GM21529 (cell line): ENCODE data around the gene GALNT18.
A peak's percentile ranks its signal among the peaks of the same experiment; 100 is the strongest.

Experiments used
- ATAC-seq: cut with Tn5 transposase; IDR thresholded peaks from one replicate; pipeline ENCODE4 v1.9.1; 2021; ENCODE audit not compliant: unreplicated experiment

Gene GALNT18

DNA sequence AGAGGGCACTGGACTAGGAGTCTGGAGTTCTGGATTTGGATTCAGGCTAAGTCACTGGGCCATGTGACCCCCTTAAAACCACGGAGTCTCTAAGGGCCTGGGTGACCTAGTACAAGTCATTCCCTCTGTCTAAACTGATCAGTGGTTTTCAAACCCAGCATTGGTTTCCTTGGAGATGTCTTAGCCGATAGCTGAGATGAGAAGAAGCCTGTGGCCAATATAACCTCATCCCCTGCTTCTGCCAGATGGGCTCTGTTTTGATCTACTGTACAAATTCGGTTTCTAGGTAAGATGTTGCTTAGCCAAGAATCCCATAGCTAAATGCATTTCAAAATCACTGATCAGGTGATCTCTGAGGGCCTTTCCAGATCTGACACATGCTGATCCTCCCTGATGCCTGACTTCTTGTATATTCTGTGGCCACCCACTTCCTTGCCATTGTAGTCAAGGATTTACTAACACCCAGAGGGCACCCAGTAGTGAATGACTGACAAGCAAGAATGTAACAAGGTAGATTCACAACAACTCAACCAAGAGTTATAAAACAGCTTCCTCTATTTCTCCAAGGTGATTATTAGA, 53.1 kb downstream of the GALNT18 start:
- ATAC-seq = peak; percentile 27

- peak; percentile 54 for ATAC-seq
Measured at GRCh38 chr11:11567936-11568650, 53.7 kb downstream of the GALNT18 start.

- no peak for ATAC-seq
Measured at GRCh38 chr11:11565636-11566035, 56.2 kb downstream of the GALNT18 start.

DNA sequence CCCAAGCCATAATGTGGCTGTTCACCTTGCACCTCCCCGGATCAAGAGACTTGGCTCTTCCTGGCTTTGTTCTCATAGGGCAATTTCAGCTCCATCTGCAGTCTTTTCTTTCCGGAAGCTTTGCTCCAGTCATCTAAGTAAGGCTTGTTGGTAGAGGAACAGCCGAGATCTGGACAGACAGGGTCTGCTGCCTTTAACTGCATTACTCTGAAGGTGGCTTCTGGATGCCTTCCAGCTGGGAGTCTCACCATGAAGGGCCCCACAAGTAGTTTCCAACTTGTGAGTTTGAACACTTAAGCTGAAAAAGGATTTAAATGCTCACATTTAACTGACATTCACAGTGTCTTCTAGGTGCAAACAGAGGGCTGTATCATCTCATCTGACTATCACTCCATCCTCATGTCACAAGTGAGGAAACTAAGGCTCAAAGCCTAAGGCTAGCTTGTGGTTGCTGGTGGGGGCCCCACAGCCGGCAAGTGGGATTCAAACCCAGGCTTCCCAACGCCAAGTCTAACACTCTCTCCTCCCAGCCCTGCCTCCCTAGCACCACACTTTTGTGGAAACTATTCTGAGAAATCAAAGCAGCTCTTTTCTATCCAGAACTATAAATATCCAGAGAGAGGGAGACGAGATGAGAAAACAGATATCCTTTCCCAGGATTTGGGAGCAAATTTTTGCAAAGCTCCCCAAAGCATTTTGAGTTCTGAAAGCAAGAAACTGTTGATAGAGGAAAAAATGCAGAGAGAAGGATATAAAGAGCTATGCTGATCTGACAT, 58.4 kb downstream of the GALNT18 start:
- ATAC-seq = no peak

- ATAC-seq = no peak
Measured at GRCh38 chr11:11561991-11562390, 59.8 kb downstream of the GALNT18 start.

GRCh38 chr11:11558826-11559225, 63.0 kb downstream of the GALNT18 start:
- ATAC-seq = no peak

GRCh38 chr11:11558396-11558795, 63.4 kb downstream of the GALNT18 start:
- no peak for ATAC-seq

DNA sequence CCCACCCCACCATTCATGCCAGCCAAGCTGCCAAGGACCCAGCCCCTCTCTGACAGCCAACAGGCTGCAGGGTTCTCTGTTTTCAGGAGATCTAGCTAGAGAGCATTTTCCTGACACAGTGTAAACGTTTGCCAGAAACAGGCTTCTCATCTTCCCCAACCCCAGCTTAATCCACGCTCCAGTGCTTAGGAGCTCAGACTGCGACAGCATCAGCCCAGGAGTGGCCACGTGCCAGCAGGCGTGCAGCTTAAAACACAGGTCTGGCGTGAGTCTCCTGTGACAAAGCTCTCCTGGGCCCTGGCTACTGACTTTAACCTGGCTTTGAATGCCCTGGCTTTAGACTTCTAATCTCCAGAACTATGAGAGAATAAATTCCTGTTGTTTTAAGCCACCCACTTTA, 66.6 kb downstream of the GALNT18 start:
- ATAC-seq = no peak

GRCh38 chr11:11553573-11553972, 68.2 kb downstream of the GALNT18 start:
- no peak for ATAC-seq

DNA sequence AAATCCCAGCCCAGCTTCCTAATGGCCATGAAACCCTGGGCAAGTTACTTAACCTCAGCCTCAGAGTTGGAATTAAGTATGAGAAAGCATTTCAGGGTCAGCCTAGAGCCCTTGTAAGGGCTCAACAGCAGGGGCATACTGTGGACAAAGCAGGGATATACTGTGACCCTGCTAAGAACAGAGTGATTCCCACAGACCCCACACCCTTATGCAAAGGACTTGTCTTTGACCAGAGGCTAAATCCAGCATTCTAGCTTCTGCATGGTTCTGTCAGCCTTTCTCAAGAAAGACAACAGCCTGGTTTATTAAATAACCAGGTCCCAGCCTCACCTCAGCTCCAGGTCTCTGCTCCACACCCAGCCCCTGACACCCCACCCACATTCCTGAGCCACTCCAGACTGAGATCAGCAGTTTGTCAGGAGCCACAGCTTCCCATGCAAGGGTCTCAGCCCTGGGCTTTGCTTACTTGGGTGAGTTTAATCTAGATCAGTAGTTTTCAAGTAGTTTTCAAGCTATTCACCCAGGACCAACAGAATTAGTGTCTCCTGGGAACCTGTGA, 69.2 kb downstream of the GALNT18 start:
- no peak for ATAC-seq

DNA sequence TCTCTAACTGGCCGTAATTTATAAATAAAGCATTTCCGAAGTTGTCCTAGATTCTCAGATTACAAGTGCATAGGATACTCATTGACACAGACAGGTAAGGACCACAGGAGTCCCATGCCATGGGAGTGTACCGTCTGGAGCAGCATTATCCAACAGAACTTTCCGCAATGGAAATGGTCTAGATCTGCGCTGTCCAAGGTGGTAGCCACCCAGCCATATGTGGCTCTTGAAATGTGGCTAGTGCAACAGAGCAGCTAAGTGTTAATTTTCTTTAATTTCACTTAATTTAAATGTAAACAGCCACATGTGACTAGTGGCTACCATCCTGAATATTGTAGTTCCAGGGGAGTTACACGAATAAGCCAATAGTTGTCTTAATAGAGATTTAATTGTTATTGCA, 71.3 kb downstream of the GALNT18 start:
- no peak for ATAC-seq

- no peak for ATAC-seq
Measured at GRCh38 chr11:11545285-11546275, 76.2 kb downstream of the GALNT18 start.

DNA sequence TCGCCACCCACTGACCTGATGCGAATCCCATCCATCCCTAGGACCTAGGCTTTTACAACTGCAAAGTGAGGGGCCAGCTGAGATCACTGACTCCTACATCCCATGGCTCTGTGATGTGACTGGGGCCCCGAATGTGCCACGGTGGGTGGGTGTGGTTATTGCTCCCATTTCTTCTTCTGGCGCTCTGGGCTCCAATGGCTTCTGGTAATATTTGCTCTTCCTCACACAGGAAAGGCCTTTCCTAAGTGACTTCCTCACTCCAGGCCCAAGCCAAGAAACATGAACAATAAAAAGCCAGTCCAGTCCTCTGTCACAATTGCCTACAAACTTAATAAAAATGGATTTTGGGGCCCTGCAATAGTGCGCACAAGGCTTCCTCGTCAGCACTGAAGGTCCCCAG, 78.1 kb downstream of the GALNT18 start:
- no peak for ATAC-seq

DNA sequence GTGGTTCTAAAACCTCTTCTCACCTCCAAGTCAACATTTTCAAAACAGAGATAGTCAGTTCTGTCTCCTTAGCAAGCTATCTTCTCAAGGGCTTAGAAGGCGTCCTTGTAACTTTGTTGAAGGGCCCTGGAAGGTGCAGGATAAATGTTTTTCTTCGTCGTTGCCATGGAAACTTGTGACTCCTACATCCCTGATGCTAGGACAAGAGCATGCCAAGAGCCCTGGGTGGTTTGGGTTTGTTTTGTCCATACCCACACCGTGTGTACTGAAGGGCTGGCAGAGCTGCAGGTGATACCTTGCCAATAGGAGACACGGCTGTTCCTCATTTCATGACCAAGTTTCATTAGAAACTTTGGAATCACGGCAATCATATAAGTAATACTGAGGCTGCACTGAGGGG, 81.6 kb downstream of the GALNT18 start:
- ATAC-seq = no peak

DNA sequence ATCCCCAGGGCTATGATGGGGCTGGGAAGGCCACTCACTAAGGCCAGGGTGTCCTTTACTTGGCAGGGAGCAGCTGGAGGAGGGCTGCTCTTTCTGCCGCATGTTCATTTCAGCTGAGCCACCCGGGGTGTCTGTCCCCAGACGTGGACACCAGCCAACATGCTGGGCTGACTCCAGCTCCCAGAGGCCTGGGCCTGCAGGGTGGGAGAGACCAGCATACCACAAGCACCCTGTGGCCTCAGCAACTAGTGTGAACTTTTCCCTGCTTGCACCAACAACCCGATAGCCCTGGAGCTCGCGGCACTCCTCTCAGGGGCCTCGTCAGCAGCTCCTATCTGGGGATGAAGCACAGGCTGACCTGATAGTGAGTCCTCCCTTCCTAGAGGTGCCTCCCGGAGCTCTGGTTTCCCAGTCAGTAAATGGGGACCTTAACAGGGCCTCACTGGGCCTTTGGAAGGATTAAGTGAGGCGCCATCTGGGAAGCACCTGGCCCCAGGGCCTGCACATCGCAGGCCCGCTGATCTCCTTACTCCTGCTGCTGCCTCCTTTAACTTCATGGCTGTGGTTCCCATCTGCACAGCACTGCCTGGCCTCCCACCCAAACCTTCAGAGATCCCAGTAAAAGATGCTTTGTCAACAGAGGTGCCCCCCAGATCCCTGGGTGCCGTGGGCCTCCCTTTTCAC, 83.4 kb downstream of the GALNT18 start:
- no peak for ATAC-seq

DNA sequence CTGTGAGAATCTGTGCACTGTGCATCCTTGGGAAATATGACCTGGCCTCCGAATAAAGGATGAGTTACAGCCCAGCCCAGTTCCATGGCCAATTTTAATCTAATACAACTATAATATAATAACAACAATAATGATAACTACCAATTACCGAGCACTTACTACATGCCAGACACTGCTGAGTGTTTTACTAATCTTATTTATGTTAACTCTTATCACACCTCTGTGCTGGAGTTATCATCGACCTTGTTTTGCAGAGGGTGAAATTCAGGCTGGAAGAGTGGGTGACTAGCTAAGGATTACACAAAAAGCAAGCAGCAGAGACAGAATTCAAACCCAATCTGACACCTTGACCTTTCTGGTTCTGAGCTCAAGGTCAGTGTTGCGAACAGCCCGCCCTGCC, 83.9 kb downstream of the GALNT18 start:
- ATAC-seq = no peak

- ATAC-seq = no peak
Measured at GRCh38 chr11:11537372-11537771, 84.4 kb downstream of the GALNT18 start.

GRCh38 chr11:11536650-11537049, 85.2 kb downstream of the GALNT18 start:
- no peak for ATAC-seq

- no peak for ATAC-seq
Measured at GRCh38 chr11:11535611-11536010, 86.2 kb downstream of the GALNT18 start.

DNA sequence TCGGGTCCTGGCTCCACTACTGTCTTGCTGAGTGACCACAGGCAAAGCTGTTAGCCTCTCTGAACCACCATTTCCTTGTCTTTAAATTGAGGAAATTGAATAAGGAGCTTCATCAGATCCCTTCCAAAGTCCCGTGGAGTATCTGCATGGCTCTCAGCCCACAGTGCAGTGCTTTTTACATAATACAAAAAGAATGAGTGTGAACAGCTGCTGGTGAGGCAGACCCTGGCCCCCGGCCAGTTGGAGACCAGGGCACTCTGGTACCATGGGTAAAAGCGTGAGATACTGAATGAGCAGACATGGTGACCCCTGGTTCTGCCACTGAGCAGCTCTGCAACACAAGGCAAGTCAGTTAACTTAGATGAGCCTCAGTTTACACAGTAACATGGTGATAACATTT, 86.8 kb downstream of the GALNT18 start:
- no peak for ATAC-seq
